Measurements from ENCODE around the gene TREM2.

The TREM2 gene

GRCh38 chr6:41182069-41183034, 19.4 kb upstream of the TREM2 start:
- FAIRE-seq, result no peak

- no peak for FAIRE-seq
Measured at GRCh38 chr6:41181566-41181965, 18.6 kb upstream of the TREM2 start.

GRCh38 chr6:41179163-41179562, 16.2 kb upstream of the TREM2 start:
- no peak for FAIRE-seq

- FAIRE-seq, result no peak
Measured at GRCh38 chr6:41177695-41178094, 14.8 kb upstream of the TREM2 start.

GRCh38 chr6:41177287-41177686, 14.4 kb upstream of the TREM2 start:
- no peak for FAIRE-seq

- no peak for FAIRE-seq
Measured at GRCh38 chr6:41176189-41176588, 13.3 kb upstream of the TREM2 start.

GRCh38 chr6:41175084-41175483, 12.2 kb upstream of the TREM2 start:
- no peak for FAIRE-seq

- no peak for FAIRE-seq
Measured at GRCh38 chr6:41174610-41175009, 11.7 kb upstream of the TREM2 start.

- FAIRE-seq, result no peak
Measured at GRCh38 chr6:41171908-41172307, 9.0 kb upstream of the TREM2 start.

GRCh38 chr6:41170547-41171160, 7.7 kb upstream of the TREM2 start:
- no peak for FAIRE-seq

- no peak for FAIRE-seq
Measured at GRCh38 chr6:41167173-41167963, 4.5 kb upstream of the TREM2 start.

- FAIRE-seq, result no peak
Measured at GRCh38 chr6:41164551-41165120, 1.7 kb upstream of the TREM2 start.

GRCh38 chr6:41163419-41163717, 452 bp upstream of the TREM2 start:
- no peak for FAIRE-seq

GRCh38 chr6:41161851-41162552, 914 bp downstream of the TREM2 start:
- FAIRE-seq, result no peak

- no peak for FAIRE-seq
Measured at GRCh38 chr6:41161380-41161779, 1.5 kb downstream of the TREM2 start.

GRCh38 chr6:41160933-41161332, 2.0 kb downstream of the TREM2 start:
- no peak for FAIRE-seq

- no peak for FAIRE-seq
Measured at GRCh38 chr6:41159415-41160082, 3.4 kb downstream of the TREM2 start.

GRCh38 chr6:41157323-41157722, 5.6 kb downstream of the TREM2 start:
- no peak for FAIRE-seq

- FAIRE-seq, result no peak
Measured at GRCh38 chr6:41156771-41157170, 6.1 kb downstream of the TREM2 start.

GRCh38 chr6:41156001-41156400, 6.9 kb downstream of the TREM2 start:
- no peak for FAIRE-seq

GRCh38 chr6:41155132-41155805, 7.6 kb downstream of the TREM2 start:
- no peak for FAIRE-seq

All from G401.6 (cell line).